Neuron (in vitro differentiated cells): ENCODE measurements around the gene MYH4.

Source experiments
- H2AFZ ChIP-seq: one replicate; pipeline ENCODE4 v1.6.1; 2013; ENCODE audit warnings: low read depth, mild to moderate bottlenecking, inconsistent platforms, low read length, moderate library complexity
- H3K27me3 ChIP-seq: one replicate; pipeline ENCODE4 v1.6.1; 2013; ENCODE audit warnings: low read length; ENCODE audit not compliant: insufficient read depth
- H3K36me3 ChIP-seq: one replicate; pipeline ENCODE4 v1.6.1; 2013; ENCODE audit warnings: low read length; ENCODE audit not compliant: insufficient read depth
- H3K4me1 ChIP-seq: one replicate; pipeline ENCODE4 v1.6.1; 2013; ENCODE audit warnings: low read length; ENCODE audit not compliant: insufficient read depth
- H3K4me3 ChIP-seq: 2 replicates; pipeline ENCODE4 v1.5.1; 2013; ENCODE audit warnings: mild to moderate bottlenecking, low read length, moderate library complexity
- H3K9me3 ChIP-seq: one replicate; pipeline ENCODE4 v1.6.1; 2013; ENCODE audit warnings: low read length

The MYH4 gene

DNA sequence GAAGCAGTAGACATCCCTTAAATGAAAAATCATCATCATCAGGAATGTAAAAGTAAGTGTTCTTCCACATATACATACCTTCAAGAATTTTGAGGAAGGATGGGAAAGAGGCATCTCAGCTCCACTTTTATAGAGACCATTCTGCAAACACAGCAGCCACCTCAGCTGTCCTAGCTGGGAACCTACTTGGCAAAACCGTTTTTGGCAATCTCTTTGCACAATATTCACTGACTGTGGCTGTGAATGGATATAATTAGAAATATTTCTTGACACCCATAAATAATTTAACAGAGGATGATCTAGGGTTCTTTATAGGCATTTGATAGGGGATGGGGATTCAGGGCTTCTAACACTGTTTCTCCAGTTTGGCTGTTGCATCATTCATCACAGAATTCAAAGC, at the start of gene MYH4:
Gene MYH4, minus strand, starts transcription at position 101 of the 400 bp plus-strand sequence. CDS start 2,814 bp downstream, outside the sequence.
- H3K9me3 ChIP-seq, result no peaks in the 10 kb centered on the region
- H3K36me3 ChIP-seq, result no peaks in the 10 kb centered on the region
- no peaks in the 10 kb centered on the region for H3K27me3 ChIP-seq
- no peak within 1 kb of the TSS for H2AFZ ChIP-seq
- H3K4me1 ChIP-seq, result no peaks in the 10 kb centered on the region
- no peak within 1 kb of the TSS for H3K4me3 ChIP-seq

DNA sequence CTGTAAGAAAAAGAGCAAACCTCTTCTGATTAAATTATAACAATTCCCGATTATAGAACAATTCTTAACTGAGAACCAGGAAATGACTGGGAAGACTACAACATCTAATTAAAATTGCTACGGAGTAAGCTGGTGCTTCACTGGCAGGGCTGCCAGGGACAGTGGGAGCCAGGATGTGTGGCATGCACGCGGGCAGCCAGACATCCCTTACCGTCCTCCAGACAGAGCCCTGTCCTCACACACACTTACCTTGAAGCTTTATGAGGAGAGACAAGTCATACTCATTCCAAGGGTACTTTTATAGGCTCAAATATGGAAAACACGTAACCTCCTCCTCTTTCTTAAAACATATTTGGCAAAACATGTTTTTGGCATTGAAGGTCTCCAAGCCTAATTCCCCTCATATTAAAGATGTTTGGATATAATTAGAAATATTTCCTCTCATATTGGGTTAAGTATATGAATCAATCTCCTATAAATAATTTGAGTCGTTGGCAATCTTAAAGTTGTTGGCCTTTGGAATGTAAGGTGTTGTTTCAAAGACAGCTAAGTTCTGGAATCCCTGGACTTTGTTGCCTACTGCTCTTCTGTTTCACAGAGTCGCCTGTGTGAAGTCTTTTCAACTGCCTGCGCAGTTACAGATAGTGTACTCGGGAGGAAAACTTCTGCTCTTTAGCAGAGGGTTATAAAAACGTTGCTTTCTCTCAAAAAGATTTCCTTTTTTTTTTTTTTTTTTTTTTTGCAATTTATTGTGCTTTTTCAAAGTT, 49.1 kb upstream of the MYH4 start, which contains the start of gene MYH1:
Gene MYH1, minus strand, starts transcription at position 272 of the 767 bp plus-strand sequence. CDS start 1,900 bp downstream, outside the sequence.
- Histone ChIP-seq H3K27me3 (peaks cover 7% of the 10 kb centered on the region), H3K4me3 (no peak within 1 kb of the TSS), H3K9me3 (no peaks in the 10 kb centered on the region), H3K36me3 (no peaks in the 10 kb centered on the region), H3K4me1 (no peaks in the 10 kb centered on the region), H2AFZ (no peak within 1 kb of the TSS)

- no peak overlapping the region for H2AFZ ChIP-seq
- H3K4me1 ChIP-seq, result no peaks in the 10 kb centered on the region
- H3K36me3 ChIP-seq, result no peaks in the 10 kb centered on the region
- peaks cover 7% of the 10 kb centered on the region for H3K27me3 ChIP-seq
- H3K9me3 ChIP-seq, result no peaks in the 10 kb centered on the region
- H3K4me3 ChIP-seq, result no peak overlapping the region
Measured at GRCh38 chr17:10516638-10517037, 47.3 kb upstream of the MYH4 start.

DNA sequence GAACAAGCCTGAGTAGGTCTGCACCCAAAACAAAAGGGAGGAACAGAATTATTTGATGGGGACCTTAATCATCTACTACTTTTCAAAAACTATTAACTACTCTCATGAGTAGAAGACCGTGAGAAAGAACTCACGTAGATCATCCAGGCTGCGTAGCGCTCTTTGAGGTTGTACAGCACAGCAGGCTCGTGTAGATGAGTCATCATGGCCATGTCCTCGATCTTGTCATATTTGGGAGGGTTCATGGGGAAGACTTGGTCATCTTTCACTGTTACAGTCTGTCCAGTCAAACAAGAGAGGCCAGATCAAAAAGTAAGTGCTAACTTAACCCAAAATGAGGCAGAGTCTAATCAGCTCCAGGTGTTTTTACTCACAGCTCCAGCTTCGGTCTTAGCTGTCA, 46.7 kb upstream of the MYH4 start:
- Histone ChIP-seq H3K4me3 (no peak overlapping the region), H3K36me3 (no peaks in the 10 kb centered on the region), H2AFZ (no peak overlapping the region), H3K27me3 (peaks cover 7% of the 10 kb centered on the region), H3K9me3 (no peaks in the 10 kb centered on the region), H3K4me1 (no peaks in the 10 kb centered on the region)

DNA sequence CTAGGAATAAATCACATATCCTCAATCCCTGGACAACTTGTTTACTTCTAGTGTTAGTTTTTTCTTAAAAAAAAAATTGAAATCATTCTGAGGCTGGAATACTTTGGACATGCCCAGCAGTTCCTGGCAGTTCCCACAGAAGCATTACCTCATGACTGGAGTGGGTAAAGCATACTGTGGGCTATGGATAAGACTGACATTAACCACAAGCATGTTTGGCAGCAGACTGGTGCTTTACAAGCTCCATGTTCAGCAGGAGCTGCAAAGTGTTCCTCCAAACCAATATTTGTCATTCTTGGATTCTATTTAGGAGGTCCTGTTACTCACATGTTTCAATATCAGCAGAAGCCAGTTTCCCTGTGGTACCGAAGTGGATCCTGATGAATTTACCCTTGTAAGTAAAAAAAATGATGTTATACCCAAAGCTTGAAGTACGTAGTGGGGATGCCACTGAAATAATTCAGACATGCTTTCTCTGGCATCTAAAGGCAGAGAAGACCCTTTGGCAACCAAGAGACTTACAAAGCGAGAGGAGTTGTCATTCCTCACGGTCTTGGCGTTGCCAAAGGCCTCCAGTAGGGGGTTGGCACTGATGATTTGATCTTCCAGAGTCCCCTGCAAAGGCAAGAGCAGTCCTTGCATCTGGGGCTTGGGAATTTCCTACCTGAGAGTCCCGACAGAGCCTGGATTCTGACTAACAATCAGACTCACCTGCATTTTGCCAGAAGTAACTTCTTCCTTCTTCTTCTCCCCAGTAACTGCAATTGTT, 44.1 kb upstream of the MYH4 start:
- Histone ChIP-seq H3K27me3 (no peaks in the 10 kb centered on the region), H3K4me1 (no peaks in the 10 kb centered on the region), H3K36me3 (no peaks in the 10 kb centered on the region), H3K9me3 (no peaks in the 10 kb centered on the region), H3K4me3 (no peak overlapping the region), H2AFZ (no peak overlapping the region)

- no peaks in the 10 kb centered on the region for H3K4me1 ChIP-seq
- no peaks in the 10 kb centered on the region for H3K27me3 ChIP-seq
- H3K9me3 ChIP-seq, result no peaks in the 10 kb centered on the region
- H3K36me3 ChIP-seq, result no peaks in the 10 kb centered on the region
- no peak overlapping the region for H2AFZ ChIP-seq
- H3K4me3 ChIP-seq, result no peak overlapping the region
Measured at GRCh38 chr17:10512856-10513255, 43.5 kb upstream of the MYH4 start.

DNA sequence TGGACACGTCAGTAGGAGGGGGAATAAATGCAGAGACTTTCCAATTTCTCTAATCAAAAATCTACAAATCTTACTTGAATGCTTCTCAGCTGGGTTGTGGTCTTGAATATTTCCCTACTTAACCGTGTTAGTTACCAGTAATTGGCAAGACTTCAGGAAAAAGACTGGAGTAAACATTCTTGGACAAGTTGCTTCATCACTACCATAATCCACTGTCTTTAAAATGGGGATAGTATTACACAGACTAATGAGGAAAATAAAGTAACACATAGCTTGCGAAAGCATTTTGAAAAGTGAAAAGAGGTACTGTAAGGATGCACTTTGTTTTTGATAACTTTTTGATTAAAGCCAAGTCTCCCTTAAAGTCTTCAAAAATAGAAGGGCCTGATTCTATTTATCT, 30.6 kb upstream of the MYH4 start:
- no peaks in the 10 kb centered on the region for H3K36me3 ChIP-seq
- H3K4me3 ChIP-seq, result no peak overlapping the region
- H3K4me1 ChIP-seq, result no peaks in the 10 kb centered on the region
- H3K27me3 ChIP-seq, result no peaks in the 10 kb centered on the region
- no peak overlapping the region for H2AFZ ChIP-seq
- H3K9me3 ChIP-seq, result no peaks in the 10 kb centered on the region

DNA sequence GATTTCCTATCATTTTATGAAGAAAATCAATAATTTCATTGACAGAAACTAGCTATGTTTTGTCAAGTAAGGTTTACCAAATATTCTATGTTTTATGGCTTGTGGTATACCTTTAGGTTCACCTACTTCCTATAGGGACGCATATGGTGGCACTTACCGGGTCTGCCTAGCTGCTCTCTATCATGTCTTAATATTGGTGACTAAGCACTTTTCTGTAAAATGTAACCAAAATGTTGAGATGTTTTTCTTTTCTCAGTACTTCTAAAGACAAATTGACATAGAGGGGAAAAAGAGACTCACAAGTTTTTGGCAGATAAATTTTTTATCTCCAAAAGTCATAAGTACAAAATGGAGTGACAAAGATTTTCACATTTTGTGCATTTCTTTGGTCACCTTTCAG, 22.6 kb upstream of the MYH4 start:
- H3K36me3 ChIP-seq, result no peaks in the 10 kb centered on the region
- H3K4me1 ChIP-seq, result no peaks in the 10 kb centered on the region
- H3K9me3 ChIP-seq, result no peaks in the 10 kb centered on the region
- no peak overlapping the region for H3K4me3 ChIP-seq
- H2AFZ ChIP-seq, result no peak overlapping the region
- no peaks in the 10 kb centered on the region for H3K27me3 ChIP-seq

DNA sequence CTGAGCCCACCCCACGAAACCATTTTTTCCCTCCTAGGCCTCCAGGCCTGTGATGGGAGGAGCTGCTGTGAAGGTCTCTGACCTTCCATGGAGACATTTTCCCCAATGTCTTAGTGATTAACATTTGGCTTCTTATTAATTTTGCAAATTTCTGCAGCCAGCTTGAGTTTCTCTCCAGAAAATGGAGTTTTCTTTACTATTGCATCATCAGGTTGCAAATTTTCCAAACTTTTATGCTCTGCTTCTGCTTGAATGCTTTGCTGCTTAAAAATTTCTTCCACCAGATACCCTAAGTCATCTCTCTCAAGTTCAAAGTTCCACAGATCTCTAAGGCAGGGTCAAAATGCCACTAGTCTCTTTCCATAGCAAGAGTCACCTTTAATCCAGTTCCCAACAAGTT, 12.9 kb upstream of the MYH4 start:
- Histone ChIP-seq H3K27me3 (no peaks in the 10 kb centered on the region), H3K9me3 (no peaks in the 10 kb centered on the region), H3K36me3 (no peaks in the 10 kb centered on the region), H3K4me3 (no peak overlapping the region), H3K4me1 (no peaks in the 10 kb centered on the region), H2AFZ (no peak overlapping the region)

- Histone ChIP-seq H3K4me3 (no peak overlapping the region), H3K4me1 (no peaks in the 10 kb centered on the region), H3K36me3 (no peaks in the 10 kb centered on the region), H3K27me3 (no peaks in the 10 kb centered on the region), H2AFZ (no peak overlapping the region), H3K9me3 (no peaks in the 10 kb centered on the region)
Measured at GRCh38 chr17:10477701-10478100, 8.3 kb upstream of the MYH4 start.

- H2AFZ ChIP-seq, result no peak overlapping the region
- no peaks in the 10 kb centered on the region for H3K36me3 ChIP-seq
- H3K4me1 ChIP-seq, result no peaks in the 10 kb centered on the region
- H3K9me3 ChIP-seq, result no peaks in the 10 kb centered on the region
- H3K4me3 ChIP-seq, result no peak overlapping the region
- no peaks in the 10 kb centered on the region for H3K27me3 ChIP-seq
Measured at GRCh38 chr17:10474536-10474935, 5.2 kb upstream of the MYH4 start.

- Histone ChIP-seq H3K9me3 (no peaks in the 10 kb centered on the region), H3K4me3 (no peak overlapping the region), H3K36me3 (no peaks in the 10 kb centered on the region), H3K4me1 (no peaks in the 10 kb centered on the region), H2AFZ (no peak overlapping the region), H3K27me3 (no peaks in the 10 kb centered on the region)
Measured at GRCh38 chr17:10471858-10472257, 2.5 kb upstream of the MYH4 start.

DNA sequence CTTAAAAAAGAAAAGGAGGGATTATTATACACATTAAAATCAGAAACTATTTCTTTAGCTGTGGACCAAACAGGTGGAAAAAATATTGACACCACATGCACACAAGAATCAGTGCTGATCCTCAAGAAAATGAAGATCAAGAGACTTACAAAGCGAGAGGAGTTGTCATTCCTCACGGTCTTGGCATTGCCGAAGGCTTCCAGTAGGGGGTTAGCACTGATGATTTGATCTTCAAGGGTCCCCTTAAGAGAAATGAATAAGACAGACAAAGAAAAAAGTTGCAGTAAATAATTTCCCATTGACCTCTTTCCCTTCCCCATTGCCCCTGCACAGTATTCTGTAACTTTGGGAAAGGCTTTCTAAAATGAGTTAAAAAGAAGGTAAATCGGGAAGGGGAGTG, 6.0 kb downstream of the MYH4 start:
- no peaks in the 10 kb centered on the region for H3K4me1 ChIP-seq
- H2AFZ ChIP-seq, result no peak overlapping the region
- no peaks in the 10 kb centered on the region for H3K27me3 ChIP-seq
- no peaks in the 10 kb centered on the region for H3K9me3 ChIP-seq
- H3K4me3 ChIP-seq, result no peak overlapping the region
- H3K36me3 ChIP-seq, result no peaks in the 10 kb centered on the region
